KMS-11 (cell line): ENCODE results near the gene SLC24A4.
A peak's percentile ranks its signal among the peaks of the same experiment; 100 is the strongest.

Experiments used
- H2AFZ ChIP-seq: fragments of 200-600 bp; sonication (generic); 2 replicates; pipeline ENCODE4 v1.6.1; 2016; ENCODE audit warnings: antibody characterized with exemption, mixed run types, low read depth
- H3K27ac ChIP-seq: fragments of 200-600 bp; sonication (generic); 2 replicates; pipeline ENCODE4 v1.6.1; 2016; ENCODE audit warnings: mild to moderate bottlenecking, mixed run types
- H3K27me3 ChIP-seq: fragments of 200-600 bp; sonication (generic); 2 replicates; pipeline ENCODE4 v1.6.1; 2017; ENCODE audit warnings: mild to moderate bottlenecking, low read depth, mixed run types, moderate library complexity; ENCODE audit not compliant: insufficient read depth
- H3K36me3 ChIP-seq: fragments of 200-600 bp; sonication (generic); 2 replicates; pipeline ENCODE4 v1.6.1; 2017; ENCODE audit warnings: mild to moderate bottlenecking, mixed run types; ENCODE audit not compliant: insufficient read depth
- H3K4me1 ChIP-seq: fragments of 200-600 bp; sonication (generic); 2 replicates; pipeline ENCODE4 v1.6.1; 2016; ENCODE audit warnings: mild to moderate bottlenecking, low read depth, mixed run types; ENCODE audit not compliant: poor library complexity, severe bottlenecking
- H3K4me2 ChIP-seq: fragments of 200-600 bp; sonication (generic); 2 replicates; pipeline ENCODE4 v1.7.0; 2016; ENCODE audit warnings: mild to moderate bottlenecking, mixed run types
- H3K4me3 ChIP-seq: fragments of 200-600 bp; sonication (generic); IDR thresholded peaks from 2 replicates; pipeline ENCODE4 v1.6.1; 2017; ENCODE audit warnings: low read depth, low read length, mixed read lengths; ENCODE audit not compliant: insufficient read depth
- H3K79me2 ChIP-seq: fragments of 200-600 bp; sonication (generic); 2 replicates; pipeline ENCODE4 v1.6.1; 2016; ENCODE audit warnings: low read depth, mixed run types; ENCODE audit not compliant: insufficient read depth
- H3K9ac ChIP-seq: fragments of 200-600 bp; sonication (generic); 2 replicates; pipeline ENCODE4 v1.6.1; 2016; ENCODE audit warnings: mild to moderate bottlenecking, mixed run types
- H4K20me1 ChIP-seq: fragments of 200-600 bp; sonication (generic); 2 replicates; pipeline ENCODE4 v1.6.1; 2016; ENCODE audit warnings: mild to moderate bottlenecking, mixed run types; ENCODE audit not compliant: insufficient read depth
- TF ChIP-seq, protein P1 (sequence below): fragments of 200-600 bp; sonication (generic); conservative IDR thresholded peaks from 2 replicates; pipeline ENCODE4 v1.6.1; 2017; ENCODE audit warnings: low read depth, mild to moderate bottlenecking, antibody characterized with exemption, low read length, moderate library complexity, mixed read lengths

The SLC24A4 gene

DNA sequence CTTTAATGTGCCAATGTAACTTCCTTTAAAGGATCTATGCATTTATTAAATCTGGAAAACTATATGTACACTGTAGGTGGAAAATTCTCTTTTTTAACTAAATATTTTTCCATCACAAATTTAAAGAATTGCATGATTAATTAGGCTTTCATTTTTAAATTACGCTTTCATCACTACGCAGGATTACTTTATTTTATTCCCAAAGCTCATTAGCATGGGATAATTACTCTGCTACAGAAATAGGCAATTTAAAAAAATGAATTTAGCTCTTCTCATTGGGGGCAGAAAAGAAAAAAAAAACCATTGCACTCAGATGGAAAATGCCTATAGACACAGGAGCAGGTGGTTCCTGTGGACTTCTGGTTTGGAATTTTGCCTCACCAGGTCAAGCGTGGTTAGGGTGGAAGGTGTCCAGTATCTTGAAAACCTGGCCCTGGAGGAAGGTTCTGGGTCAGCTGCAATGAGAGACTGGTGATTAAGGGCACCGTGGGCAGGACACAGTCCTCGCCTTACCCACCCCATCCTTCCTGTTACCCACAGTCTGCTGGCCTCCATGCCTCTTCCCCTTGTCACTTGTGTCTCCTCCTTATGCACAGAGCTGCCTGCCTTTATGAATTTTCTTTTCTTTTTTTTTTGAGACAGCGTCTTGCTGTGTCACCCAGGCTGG is 173.4 kb downstream of the SLC24A4 start:
- no peaks in the 10 kb centered on the region for H3K36me3 ChIP-seq
- H3K9ac ChIP-seq, result no peak overlapping the region
- no peak overlapping the region for H2AFZ ChIP-seq
- H3K4me1 ChIP-seq, result peaks cover 35% of the 10 kb centered on the region
- H3K27me3 ChIP-seq, result no peaks in the 10 kb centered on the region
- no peaks in the 10 kb centered on the region for H3K79me2 ChIP-seq
- H4K20me1 ChIP-seq, result no peaks in the 10 kb centered on the region
- TF ChIP-seq, protein P1, sequence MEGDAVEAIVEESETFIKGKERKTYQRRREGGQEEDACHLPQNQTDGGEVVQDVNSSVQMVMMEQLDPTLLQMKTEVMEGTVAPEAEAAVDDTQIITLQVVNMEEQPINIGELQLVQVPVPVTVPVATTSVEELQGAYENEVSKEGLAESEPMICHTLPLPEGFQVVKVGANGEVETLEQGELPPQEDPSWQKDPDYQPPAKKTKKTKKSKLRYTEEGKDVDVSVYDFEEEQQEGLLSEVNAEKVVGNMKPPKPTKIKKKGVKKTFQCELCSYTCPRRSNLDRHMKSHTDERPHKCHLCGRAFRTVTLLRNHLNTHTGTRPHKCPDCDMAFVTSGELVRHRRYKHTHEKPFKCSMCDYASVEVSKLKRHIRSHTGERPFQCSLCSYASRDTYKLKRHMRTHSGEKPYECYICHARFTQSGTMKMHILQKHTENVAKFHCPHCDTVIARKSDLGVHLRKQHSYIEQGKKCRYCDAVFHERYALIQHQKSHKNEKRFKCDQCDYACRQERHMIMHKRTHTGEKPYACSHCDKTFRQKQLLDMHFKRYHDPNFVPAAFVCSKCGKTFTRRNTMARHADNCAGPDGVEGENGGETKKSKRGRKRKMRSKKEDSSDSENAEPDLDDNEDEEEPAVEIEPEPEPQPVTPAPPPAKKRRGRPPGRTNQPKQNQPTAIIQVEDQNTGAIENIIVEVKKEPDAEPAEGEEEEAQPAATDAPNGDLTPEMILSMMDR, result no peak
- no peak overlapping the region for H3K4me3 ChIP-seq
- peak overlapping the region; percentile 82; the same call in 1 of the 2 replicates for H3K27ac ChIP-seq
- peak overlapping the region; percentile 29; the same call in 1 of the 2 replicates for H3K4me2 ChIP-seq

DNA sequence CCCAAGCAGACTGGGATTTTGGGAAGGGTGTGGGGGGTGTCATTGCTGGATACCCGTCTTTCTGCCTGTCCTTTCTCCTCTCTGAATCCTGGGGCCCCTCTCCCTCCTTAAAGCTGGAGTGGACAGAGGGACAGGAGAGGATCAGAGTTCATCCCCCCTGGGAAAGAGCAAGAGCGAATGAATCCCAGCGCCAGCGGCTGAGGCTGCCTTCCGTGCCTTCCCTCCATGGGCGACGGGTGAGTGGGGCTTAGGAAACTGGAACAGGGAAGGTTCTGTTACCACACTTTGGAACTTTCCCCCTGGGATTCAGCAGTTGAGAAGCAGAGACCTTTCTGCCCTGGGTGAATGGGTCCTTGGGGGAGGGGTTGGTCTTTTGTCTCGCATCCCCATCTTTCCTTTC is 174.4 kb downstream of the SLC24A4 start:
- Histone ChIP-seq H3K27ac (no peak overlapping the region), H3K4me2 (no peak overlapping the region), H3K9ac (no peak overlapping the region), H3K79me2 (no peaks in the 10 kb centered on the region), H3K4me1 (peaks cover 35% of the 10 kb centered on the region), H2AFZ (no peak overlapping the region), H3K36me3 (no peaks in the 10 kb centered on the region), H3K27me3 (no peaks in the 10 kb centered on the region), H3K4me3 (no peak overlapping the region), H4K20me1 (no peaks in the 10 kb centered on the region)
- TF ChIP-seq, protein P1, result no peak

DNA sequence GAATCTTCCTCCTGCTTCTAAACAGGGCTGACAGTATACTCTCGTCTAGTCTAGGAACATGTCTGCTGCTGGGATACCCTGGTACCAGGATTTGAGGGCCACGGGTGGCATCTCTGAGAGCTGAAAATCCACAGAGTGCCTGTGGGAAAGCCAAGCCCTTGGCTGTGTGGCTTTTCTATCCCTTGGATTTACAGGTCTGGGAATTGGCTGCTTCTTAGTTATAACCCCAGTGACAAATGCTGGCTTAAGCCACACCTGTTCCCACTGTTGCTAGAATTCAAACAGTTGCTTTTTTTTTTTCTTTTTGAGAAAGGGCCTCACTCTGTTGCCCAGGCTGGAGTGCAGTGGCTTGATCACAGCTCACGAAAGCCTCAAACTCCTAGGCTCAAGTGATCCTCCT is 176.3 kb downstream of the SLC24A4 start:
- Histone ChIP-seq H3K9ac (no peak overlapping the region), H3K79me2 (no peaks in the 10 kb centered on the region), H3K4me2 (no peak overlapping the region), H3K4me1 (peaks cover 34% of the 10 kb centered on the region), H3K27ac (no peak overlapping the region), H3K4me3 (no peak overlapping the region), H3K36me3 (no peaks in the 10 kb centered on the region), H4K20me1 (no peaks in the 10 kb centered on the region), H2AFZ (no peak overlapping the region), H3K27me3 (no peaks in the 10 kb centered on the region)
- TF ChIP-seq, protein P1, result no peak

DNA sequence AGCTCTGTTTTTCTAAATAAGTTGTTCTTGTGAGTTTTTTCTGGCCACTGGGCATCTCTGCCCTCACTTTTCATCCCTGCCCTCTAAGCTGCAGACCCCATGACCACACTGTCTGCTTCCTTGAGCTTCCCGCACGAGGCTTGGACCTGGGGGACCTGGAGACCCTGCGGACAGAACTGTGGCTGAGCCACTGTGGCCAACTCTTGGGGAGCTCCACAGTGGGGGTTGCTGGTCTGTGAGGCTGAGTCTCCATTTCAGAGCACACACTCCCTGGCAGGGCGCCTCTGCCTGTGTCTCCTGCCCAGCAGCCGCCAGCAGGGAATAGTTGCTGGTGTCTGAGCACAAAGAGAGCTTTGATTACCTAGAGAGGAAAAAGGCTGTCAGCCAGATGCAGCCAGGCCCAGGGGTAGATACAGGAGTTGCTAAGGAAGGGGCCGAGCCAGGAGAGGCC is 177.6 kb downstream of the SLC24A4 start:
- Histone ChIP-seq H3K4me1 (peaks cover 21% of the 10 kb centered on the region), H3K27me3 (no peaks in the 10 kb centered on the region), H3K36me3 (no peaks in the 10 kb centered on the region), H3K27ac (no peak overlapping the region), H3K4me2 (no peak overlapping the region), H3K4me3 (no peak overlapping the region), H3K79me2 (no peaks in the 10 kb centered on the region), H2AFZ (no peak overlapping the region), H4K20me1 (no peaks in the 10 kb centered on the region), H3K9ac (no peak overlapping the region)
- TF ChIP-seq, protein P1, result no peak
